GM19043 (cell line): ENCODE data around the gene ATF7.

Experiments
- ATAC-seq: cut with Tn5 transposase; IDR thresholded peaks from one replicate; pipeline ENCODE4 v1.9.1; 2021; ENCODE audit warnings: low read depth; ENCODE audit not compliant: unreplicated experiment

The ATF7 gene

GRCh38 chr12:53538209-53538689, 87.9 kb downstream of the ATF7 start:
- ATAC-seq: no peak

- ATAC-seq: no peak
Observed at GRCh38 chr12:53536962-53537361, 89.2 kb downstream of the ATF7 start.

- no peak for ATAC-seq
Observed at GRCh38 chr12:53533471-53533870, 92.7 kb downstream of the ATF7 start.

GRCh38 chr12:53532524-53533445, 93.4 kb downstream of the ATF7 start:
- no peak for ATAC-seq

GRCh38 chr12:53532021-53532420, 94.2 kb downstream of the ATF7 start:
- ATAC-seq: no peak

GRCh38 chr12:53530920-53531319, 95.3 kb downstream of the ATF7 start:
- no peak for ATAC-seq

GRCh38 chr12:53530061-53530460, 96.1 kb downstream of the ATF7 start:
- ATAC-seq: no peak

GRCh38 chr12:53524476-53524875, 101.7 kb downstream of the ATF7 start:
- ATAC-seq: no peak

GRCh38 chr12:53523131-53523530, 103.1 kb downstream of the ATF7 start:
- no peak for ATAC-seq

GRCh38 chr12:53518381-53518780, 107.8 kb downstream of the ATF7 start:
- no peak for ATAC-seq

GRCh38 chr12:53516758-53517455, 109.3 kb downstream of the ATF7 start:
- ATAC-seq: no peak

GRCh38 chr12:53515291-53515680, 110.9 kb downstream of the ATF7 start:
- ATAC-seq: no peak

- ATAC-seq: no peak
Observed at GRCh38 chr12:53514628-53515290, 111.4 kb downstream of the ATF7 start.

GRCh38 chr12:53513712-53514410, 112.3 kb downstream of the ATF7 start:
- ATAC-seq: no peak

- no peak for ATAC-seq
Observed at GRCh38 chr12:53510181-53510812, 115.9 kb downstream of the ATF7 start.

GRCh38 chr12:53508534-53509170, 117.5 kb downstream of the ATF7 start:
- ATAC-seq: peak; percentile 92

- no peak for ATAC-seq
Observed at GRCh38 chr12:53507603-53507885, 118.6 kb downstream of the ATF7 start.

GRCh38 chr12:53506881-53507602, 119.1 kb downstream of the ATF7 start, which contains the start of gene NPFF:
TSS of gene NPFF (minus strand) at chr12:53507484. CDS start at chr12:53507474, 10 bp downstream.
- ATAC-seq: no peak

GRCh38 chr12:53506450-53506785, 119.8 kb downstream of the ATF7 start:
- ATAC-seq: no peak
